SU-DHL-6 (cell line): ENCODE measurements around the gene TCF7L1.

Experiments used
- H2AFZ ChIP-seq: fragments of 200-600 bp; sonication (generic); 2 replicates; pipeline ENCODE4 v1.6.1; 2014; ENCODE audit warnings: low read depth, mild to moderate bottlenecking, moderate library complexity, mixed read lengths, antibody characterized with exemption, low read length; ENCODE audit not compliant: severe bottlenecking
- H3F3A ChIP-seq: fragments of 200-600 bp; shearing (Covaris generic); 2 replicates; pipeline ENCODE4 v1.6.0; 2016; ENCODE audit warnings: antibody characterized with exemption, mild to moderate bottlenecking; ENCODE audit not compliant: insufficient read depth
- H3K27ac ChIP-seq: fragments of 200-600 bp; sonication (generic); 2 replicates; pipeline ENCODE4 v1.5.1; 2016; ENCODE audit warnings: low read depth, mild to moderate bottlenecking, low read length, moderate library complexity, mixed read lengths
- H3K27me3 ChIP-seq: fragments of 200-600 bp; sonication (generic), shearing (Covaris generic); 2 replicates; pipeline ENCODE4 v1.6.0; 2014; ENCODE audit warnings: mild to moderate bottlenecking, low read length
- H3K36me3 ChIP-seq: fragments of 200-600 bp; sonication (generic); 2 replicates; pipeline ENCODE4 v1.6.1; 2014; ENCODE audit warnings: mild to moderate bottlenecking, low read length, mixed read lengths
- H3K4me2 ChIP-seq: fragments of 300-600, 200-600 bp; shearing (Covaris generic), sonication (generic); 2 replicates; pipeline ENCODE4 v1.6.0; 2014; ENCODE audit warnings: low read length, low read depth, mild to moderate bottlenecking; ENCODE audit not compliant: poor library complexity, severe bottlenecking
- H3K4me3 ChIP-seq: fragments of 200-600 bp; sonication (generic); 2 replicates; pipeline ENCODE4 v1.5.1; 2014; ENCODE audit warnings: antibody characterized with exemption, low read length, mild to moderate bottlenecking, mixed read lengths; ENCODE audit not compliant: insufficient read depth, poor library complexity, severe bottlenecking
- H3K79me2 ChIP-seq: fragments of 200-600 bp; sonication (generic); 2 replicates; pipeline ENCODE4 v1.6.1; 2014; ENCODE audit warnings: mild to moderate bottlenecking, low read length, moderate library complexity; ENCODE audit not compliant: insufficient read depth
- H3K9ac ChIP-seq: fragments of 200-600 bp; sonication (generic); 2 replicates; pipeline ENCODE4 v1.7.0; 2014; ENCODE audit warnings: mild to moderate bottlenecking, low read length
- H3K9me2 ChIP-seq: fragments of 200-600 bp; sonication (generic); replicated peaks from 2 replicates; pipeline ENCODE4 v1.6.1; 2014; ENCODE audit warnings: low read length; ENCODE audit not compliant: insufficient read depth
- H3K9me3 ChIP-seq: fragments of 200-600 bp; sonication (generic); 2 replicates; pipeline ENCODE4 v1.6.1; 2014; ENCODE audit warnings: low read length, mixed read lengths; ENCODE audit not compliant: insufficient read depth
- H4K20me1 ChIP-seq: fragments of 200-600 bp; sonication (generic); 2 replicates; pipeline ENCODE4 v1.6.1; 2014; ENCODE audit warnings: low read depth, mild to moderate bottlenecking, antibody characterized with exemption, low read length, moderate library complexity, mixed read lengths
- CTCF ChIP-seq: fragments of 200-600 bp; sonication (generic); IDR thresholded peaks from one replicate; pipeline ENCODE4 v1.5.1; 2017; ENCODE audit warnings: antibody characterized with exemption, mild to moderate bottlenecking, low read length, moderate library complexity; ENCODE audit not compliant: insufficient read depth, poor library complexity, severe bottlenecking
- EZH2phosphoT487 ChIP-seq: fragments of 200-600 bp; sonication (generic), shearing (Covaris generic); conservative IDR thresholded peaks from 2 replicates; pipeline ENCODE4 v1.6.1; 2018; ENCODE audit warnings: mild to moderate bottlenecking, antibody characterized with exemption, low read length, moderate library complexity, mixed read lengths

TCF7L1 gene

GRCh38 chr2:85355073-85355410 is 221.8 kb downstream of the TCF7L1 start:
- Histone ChIP-seq H3K9me3 (no peaks in the 10 kb centered on the region), H3K9me2 (no peaks in the 10 kb centered on the region), H3F3A (no peaks in the 10 kb centered on the region; the same call in 1 of the 2 replicates), H2AFZ (peak overlapping the region; percentile 79), H3K36me3 (no peaks in the 10 kb centered on the region), H3K9ac (peak overlapping the region; percentile 78), H3K27me3 (no peaks in the 10 kb centered on the region), H3K79me2 (peaks cover 18% of the 10 kb centered on the region), H3K27ac (peak overlapping the region; percentile 15; the same call in 1 of the 2 replicates), H3K4me2 (peak overlapping the region; percentile 80), H4K20me1 (no peaks in the 10 kb centered on the region), H3K4me3 (peak overlapping the region; percentile 83)
- no peak for TF ChIP-seq CTCF

- H3K9ac ChIP-seq, result peak overlapping the region; percentile 78
- H2AFZ ChIP-seq, result no peak overlapping the region
These were observed 222.3 kb downstream of the TCF7L1 start for GRCh38 chr2:85355521-85355920.

GRCh38 chr2:85356186-85356585 is 223.0 kb downstream of the TCF7L1 start:
- H3K9ac ChIP-seq, result no peak overlapping the region
- H3K9me3 ChIP-seq, result no peaks in the 10 kb centered on the region
- H3K27me3 ChIP-seq, result no peaks in the 10 kb centered on the region
- H3K27ac ChIP-seq, result no peak overlapping the region
- H3K36me3 ChIP-seq, result no peaks in the 10 kb centered on the region
- no peaks in the 10 kb centered on the region for H3K9me2 ChIP-seq
- no peaks in the 10 kb centered on the region for H4K20me1 ChIP-seq
- peaks cover 18% of the 10 kb centered on the region for H3K79me2 ChIP-seq
- H3K4me3 ChIP-seq, result no peak overlapping the region
- no peak overlapping the region for H3K4me2 ChIP-seq
- no peak overlapping the region for H2AFZ ChIP-seq
- H3F3A ChIP-seq, result no peaks in the 10 kb centered on the region; the same call in 1 of the 2 replicates
- no peak for TF ChIP-seq EZH2phosphoT487
- no peak for TF ChIP-seq CTCF

More at GRCh38 chr2:85355521-85355920, 222.3 kb downstream of the TCF7L1 start:
- peaks cover 18% of the 10 kb centered on the region for H3K79me2 ChIP-seq
- no peaks in the 10 kb centered on the region for H4K20me1 ChIP-seq
- TF ChIP-seq EZH2phosphoT487 (no peak), CTCF (no peak)
- H3K4me3 ChIP-seq, result peak overlapping the region; percentile 83
- no peak overlapping the region for H3K27ac ChIP-seq
- H3K36me3 ChIP-seq, result no peaks in the 10 kb centered on the region
- H3K9me3 ChIP-seq, result no peaks in the 10 kb centered on the region
- no peaks in the 10 kb centered on the region for H3K27me3 ChIP-seq
- H3F3A ChIP-seq, result no peaks in the 10 kb centered on the region; the same call in 1 of the 2 replicates
- H3K9me2 ChIP-seq, result no peaks in the 10 kb centered on the region
- H3K4me2 ChIP-seq, result peak overlapping the region; percentile 80

- Histone ChIP-seq H4K20me1 (no peaks in the 10 kb centered on the region), H3K9ac (no peak overlapping the region), H3K79me2 (peaks cover 15% of the 10 kb centered on the region), H2AFZ (no peak overlapping the region), H3K36me3 (peaks cover 2% of the 10 kb centered on the region; the same call in 1 of the 2 replicates), H3K27ac (no peak overlapping the region), H3K27me3 (no peaks in the 10 kb centered on the region), H3K9me3 (no peaks in the 10 kb centered on the region), H3K4me3 (no peak overlapping the region), H3K4me2 (no peak overlapping the region), H3F3A (no peaks in the 10 kb centered on the region; the same call in 1 of the 2 replicates), H3K9me2 (no peaks in the 10 kb centered on the region)
- no peak for TF ChIP-seq EZH2phosphoT487
- no peak for TF ChIP-seq CTCF
These were observed 224.5 kb downstream of the TCF7L1 start for GRCh38 chr2:85357736-85358135.
